Fibroblast of skin of abdomen (primary cell): Measurements from ENCODE around the gene OSBPL10.

Experiments
- DNase-seq: peaks from one replicate; pipeline ENCODE4 v3.0.0-alpha.2; 2013

OSBPL10 gene

GRCh38 chr3:31766669-31767068 is 214.4 kb downstream of the OSBPL10 start:
- no peak for DNase-seq

- no peak for DNase-seq
Observed at GRCh38 chr3:31765871-31766270, 215.2 kb downstream of the OSBPL10 start.

- no peak for DNase-seq
Observed at GRCh38 chr3:31763731-31764130, 217.3 kb downstream of the OSBPL10 start.

- no peak for DNase-seq
Observed at GRCh38 chr3:31762888-31763351, 218.1 kb downstream of the OSBPL10 start.

GRCh38 chr3:31762097-31762764 is 218.8 kb downstream of the OSBPL10 start:
- no peak for DNase-seq

- no peak for DNase-seq
Observed at GRCh38 chr3:31760654-31761053, 220.4 kb downstream of the OSBPL10 start.

- no peak for DNase-seq
Observed at GRCh38 chr3:31758322-31758965, 222.6 kb downstream of the OSBPL10 start.

- DNase-seq: no peak
Observed at GRCh38 chr3:31755926-31756658, 225.0 kb downstream of the OSBPL10 start.

- no peak for DNase-seq
Observed at GRCh38 chr3:31754575-31755278, 226.3 kb downstream of the OSBPL10 start.

GRCh38 chr3:31753050-31753425 is 228.0 kb downstream of the OSBPL10 start:
- DNase-seq: no peak

GRCh38 chr3:31752305-31753049 is 228.6 kb downstream of the OSBPL10 start:
- DNase-seq: no peak

- no peak for DNase-seq
Observed at GRCh38 chr3:31750341-31750740, 230.7 kb downstream of the OSBPL10 start.

GRCh38 chr3:31748933-31749295 is 232.1 kb downstream of the OSBPL10 start:
- no peak for DNase-seq

GRCh38 chr3:31748281-31748932 is 232.7 kb downstream of the OSBPL10 start:
- no peak for DNase-seq

- DNase-seq: no peak
Observed at GRCh38 chr3:31747785-31748184, 233.3 kb downstream of the OSBPL10 start.

GRCh38 chr3:31744913-31745312 is 236.1 kb downstream of the OSBPL10 start:
- no peak for DNase-seq

GRCh38 chr3:31743331-31744089 is 237.6 kb downstream of the OSBPL10 start:
- no peak for DNase-seq

- no peak for DNase-seq
Observed at GRCh38 chr3:31740397-31740796, 240.7 kb downstream of the OSBPL10 start.

GRCh38 chr3:31738412-31738811 is 242.7 kb downstream of the OSBPL10 start:
- DNase-seq: no peak

- no peak for DNase-seq
Observed at GRCh38 chr3:31735667-31736066, 245.4 kb downstream of the OSBPL10 start.

GRCh38 chr3:31733234-31733667 is 247.8 kb downstream of the OSBPL10 start:
- no peak for DNase-seq
